ENCODE measurements around the gene GABBR1.
A peak's percentile ranks its signal among the peaks of the same experiment; 100 is the strongest.

The GABBR1 gene

GRCh38 chr6:29632789-29633533, at the start of gene GABBR1:
Gene GABBR1 (minus strand): TSS chr6:29633183. CDS start chr6:29632385, 798 bp downstream.
- Histone ChIP-seq H3K27me3 (ENCODE audit: insufficient read depth, insufficient read length) (no peaks in the 10 kb centered on the region), H3K36me3 (ENCODE audit: insufficient read depth, insufficient read length, low read length) (peaks cover 6% of the 10 kb centered on the region), H3K9me3 (ENCODE audit: insufficient read depth, low read length) (no peaks in the 10 kb centered on the region), H3K4me3 (ENCODE audit: insufficient read length, low read depth) (peak within 1 kb of the TSS; percentile 71), H3K9ac (ENCODE audit: insufficient read length, low read depth) (peak within 1 kb of the TSS; percentile 92), H3K4me1 (ENCODE audit: insufficient read depth, insufficient read length) (peaks cover 3% of the 10 kb centered on the region)
- peak; percentile 78 for DNase-seq (ENCODE audit: low read depth, low spot score)
- no peak for TF ChIP-seq ZNF274 (IDR thresholded peaks at IDR 0.05; ENCODE audit: low read depth, low read length)
- no peak for TF ChIP-seq YY1 (IDR thresholded peaks at IDR 0.05; ENCODE audit: insufficient read depth, insufficient read length)
- no peak for TF ChIP-seq SUZ12 (IDR thresholded peaks at IDR 0.05; ENCODE audit: extremely low read depth, insufficient read depth, insufficient read length)

GRCh38 chr6:29681811-29682210, 48.8 kb upstream of the GABBR1 start:
- no peaks in the 10 kb centered on the region for H3K27me3 ChIP-seq (ENCODE audit: insufficient read depth, insufficient read length)
- no peak for DNase-seq (ENCODE audit: low read depth, low spot score)
- no peak overlapping the region for H3K9ac ChIP-seq (ENCODE audit: insufficient read length, low read depth)
- TF ChIP-seq ZNF274 (IDR thresholded peaks at IDR 0.05; ENCODE audit: low read depth, low read length) (no peak), SUZ12 (IDR thresholded peaks at IDR 0.05; ENCODE audit: extremely low read depth, insufficient read depth, insufficient read length) (no peak), YY1 (IDR thresholded peaks at IDR 0.05; ENCODE audit: insufficient read depth, insufficient read length) (no peak)
- peaks cover 2% of the 10 kb centered on the region for H3K4me1 ChIP-seq (ENCODE audit: insufficient read depth, insufficient read length)
- no peaks in the 10 kb centered on the region; the same call in 1 of the 2 replicates for H3K9me3 ChIP-seq (ENCODE audit: insufficient read depth, low read length)
- no peak overlapping the region for H3K4me3 ChIP-seq (ENCODE audit: insufficient read length, low read depth)
- no peaks in the 10 kb centered on the region for H3K36me3 ChIP-seq (ENCODE audit: insufficient read depth, insufficient read length, low read length)

DNA sequence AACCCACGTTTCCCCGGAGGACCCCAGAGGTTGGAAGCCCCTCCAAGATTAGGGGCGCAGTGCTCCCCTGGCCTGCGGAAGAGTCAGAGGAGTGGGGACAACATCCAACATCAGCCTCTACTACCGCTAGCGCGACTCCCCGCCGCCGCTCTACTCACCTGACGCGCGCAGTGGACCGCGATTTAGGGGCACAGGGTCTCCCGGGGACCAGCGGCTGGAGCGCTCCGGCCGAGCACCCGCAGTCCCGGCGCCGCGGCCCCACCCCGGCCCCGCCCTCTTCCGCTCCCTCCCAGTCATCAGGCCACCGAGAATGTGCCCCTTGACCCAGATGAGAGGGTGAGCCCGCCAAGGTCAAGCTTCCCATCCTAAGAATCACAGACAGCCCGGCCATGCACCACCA, 47.9 kb upstream of the GABBR1 start, which contains the start of gene ZFP57:
ZFP57 (minus strand) TSS at position 249 of the 400 bp plus-strand sequence. CDS start 4,149 bp downstream, outside the sequence.
- Histone ChIP-seq H3K9ac (ENCODE audit: insufficient read length, low read depth) (no peak within 1 kb of the TSS), H3K4me1 (ENCODE audit: insufficient read depth, insufficient read length) (peaks cover 2% of the 10 kb centered on the region), H3K9me3 (ENCODE audit: insufficient read depth, low read length) (no peaks in the 10 kb centered on the region; the same call in 1 of the 2 replicates), H3K36me3 (ENCODE audit: insufficient read depth, insufficient read length, low read length) (no peaks in the 10 kb centered on the region), H3K27me3 (ENCODE audit: insufficient read depth, insufficient read length) (no peaks in the 10 kb centered on the region), H3K4me3 (ENCODE audit: insufficient read length, low read depth) (no peak within 1 kb of the TSS)
- no peak for TF ChIP-seq YY1 (IDR thresholded peaks at IDR 0.05; ENCODE audit: insufficient read depth, insufficient read length)
- TF ChIP-seq ZNF274 (IDR thresholded peaks at IDR 0.05; ENCODE audit: low read depth, low read length) = no peak
- no peak for TF ChIP-seq SUZ12 (IDR thresholded peaks at IDR 0.05; ENCODE audit: extremely low read depth, insufficient read depth, insufficient read length)
- no peak for DNase-seq (ENCODE audit: low read depth, low spot score)

DNA sequence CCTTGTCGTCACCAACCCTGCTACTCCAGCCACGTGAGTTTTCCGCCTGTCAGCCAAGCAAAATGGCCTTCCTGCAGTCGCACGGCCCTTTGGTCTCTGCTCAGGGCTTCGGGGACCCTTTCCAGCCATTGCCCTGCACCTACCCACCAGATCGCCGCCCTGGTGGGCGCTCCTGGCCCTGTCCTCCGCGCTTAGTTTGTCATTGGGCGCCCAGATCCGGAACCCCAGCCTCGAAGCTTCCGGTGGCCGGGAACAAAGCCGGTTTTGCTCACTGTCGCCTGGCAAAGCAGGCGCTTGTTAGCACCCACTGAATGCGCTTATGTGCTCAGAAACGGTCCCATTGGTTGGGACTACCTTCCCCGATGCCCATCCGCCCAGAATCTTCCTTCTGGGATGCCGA, 47.4 kb upstream of the GABBR1 start:
- peaks cover 2% of the 10 kb centered on the region for H3K4me1 ChIP-seq (ENCODE audit: insufficient read depth, insufficient read length)
- TF ChIP-seq ZNF274 (IDR thresholded peaks at IDR 0.05; ENCODE audit: low read depth, low read length) = no peak
- TF ChIP-seq SUZ12 (IDR thresholded peaks at IDR 0.05; ENCODE audit: extremely low read depth, insufficient read depth, insufficient read length) = no peak
- no peak for TF ChIP-seq YY1 (IDR thresholded peaks at IDR 0.05; ENCODE audit: insufficient read depth, insufficient read length)
- H3K4me3 ChIP-seq (ENCODE audit: insufficient read length, low read depth) = no peak overlapping the region
- DNase-seq (ENCODE audit: low read depth, low spot score) = no peak
- H3K9ac ChIP-seq (ENCODE audit: insufficient read length, low read depth) = no peak overlapping the region
- H3K9me3 ChIP-seq (ENCODE audit: insufficient read depth, low read length) = no peaks in the 10 kb centered on the region; the same call in 1 of the 2 replicates
- no peaks in the 10 kb centered on the region for H3K27me3 ChIP-seq (ENCODE audit: insufficient read depth, insufficient read length)
- H3K36me3 ChIP-seq (ENCODE audit: insufficient read depth, insufficient read length, low read length) = no peaks in the 10 kb centered on the region

DNA sequence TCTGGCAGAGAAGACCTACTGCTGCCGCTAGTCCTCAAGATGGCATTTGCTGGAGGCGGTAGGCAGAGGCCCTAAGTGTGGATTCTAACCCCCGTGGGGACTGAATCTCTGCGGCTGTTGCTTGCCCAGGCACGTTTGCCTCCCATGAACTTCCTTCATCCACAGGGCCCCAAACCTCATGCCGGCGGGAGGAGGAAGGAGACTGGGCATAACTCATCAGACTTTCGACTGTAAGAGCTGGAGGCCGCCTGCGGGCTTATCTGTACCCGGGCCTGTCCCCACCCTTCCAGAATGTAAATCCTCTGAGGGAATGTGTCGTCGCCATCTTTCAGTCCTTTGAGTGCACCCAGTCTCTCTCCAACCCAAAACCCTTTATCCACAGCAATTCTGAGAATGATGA, 47.0 kb upstream of the GABBR1 start:
- no peaks in the 10 kb centered on the region for H3K36me3 ChIP-seq (ENCODE audit: insufficient read depth, insufficient read length, low read length)
- H3K4me3 ChIP-seq (ENCODE audit: insufficient read length, low read depth) = no peak overlapping the region
- no peak overlapping the region for H3K9ac ChIP-seq (ENCODE audit: insufficient read length, low read depth)
- H3K9me3 ChIP-seq (ENCODE audit: insufficient read depth, low read length) = no peaks in the 10 kb centered on the region; the same call in 1 of the 2 replicates
- no peak for TF ChIP-seq ZNF274 (IDR thresholded peaks at IDR 0.05; ENCODE audit: low read depth, low read length)
- no peak for TF ChIP-seq YY1 (IDR thresholded peaks at IDR 0.05; ENCODE audit: insufficient read depth, insufficient read length)
- TF ChIP-seq SUZ12 (IDR thresholded peaks at IDR 0.05; ENCODE audit: extremely low read depth, insufficient read depth, insufficient read length) = no peak
- peaks cover 2% of the 10 kb centered on the region for H3K4me1 ChIP-seq (ENCODE audit: insufficient read depth, insufficient read length)
- no peak for DNase-seq (ENCODE audit: low read depth, low spot score)
- no peaks in the 10 kb centered on the region for H3K27me3 ChIP-seq (ENCODE audit: insufficient read depth, insufficient read length)

- no peak for DNase-seq (ENCODE audit: low read depth, low spot score)
Observed at GRCh38 chr6:29678114-29678513, 45.1 kb upstream of the GABBR1 start.

DNA sequence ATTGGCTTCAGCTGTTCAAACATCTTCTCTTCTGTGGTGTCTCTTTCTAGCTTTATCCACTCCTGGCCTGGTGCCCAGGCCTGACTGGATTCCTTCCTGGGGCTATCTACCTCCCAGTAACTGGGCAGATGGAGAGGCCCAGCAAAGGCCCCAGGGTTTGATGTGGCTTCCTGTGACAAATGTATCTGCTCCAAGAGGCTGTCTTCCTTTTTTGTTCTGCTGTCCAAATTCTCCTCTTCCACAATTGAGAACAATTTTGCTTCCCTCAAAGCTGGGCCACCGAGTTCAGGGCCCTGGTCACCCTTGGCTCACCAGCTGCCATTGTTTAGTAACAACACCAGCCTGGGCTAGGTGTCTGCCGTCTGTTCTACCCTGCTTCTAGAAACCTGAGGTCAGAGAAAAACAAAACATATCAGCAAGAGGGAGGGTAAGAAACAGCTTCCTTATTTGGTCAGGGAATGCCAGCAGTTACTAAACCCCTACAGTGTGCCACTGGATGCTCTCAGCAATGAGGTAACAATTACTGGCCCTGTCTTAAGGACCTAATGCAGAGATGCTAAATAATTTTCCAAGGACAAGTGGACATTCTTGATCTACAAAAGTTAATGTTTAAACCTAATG, 44.1 kb upstream of the GABBR1 start:
- Histone ChIP-seq H3K36me3 (ENCODE audit: insufficient read depth, insufficient read length, low read length) (no peaks in the 10 kb centered on the region), H3K9ac (ENCODE audit: insufficient read length, low read depth) (no peak overlapping the region), H3K9me3 (ENCODE audit: insufficient read depth, low read length) (no peaks in the 10 kb centered on the region), H3K4me3 (ENCODE audit: insufficient read length, low read depth) (no peak overlapping the region), H3K4me1 (ENCODE audit: insufficient read depth, insufficient read length) (peaks cover 2% of the 10 kb centered on the region), H3K27me3 (ENCODE audit: insufficient read depth, insufficient read length) (no peaks in the 10 kb centered on the region)
- no peak for TF ChIP-seq SUZ12 (IDR thresholded peaks at IDR 0.05; ENCODE audit: extremely low read depth, insufficient read depth, insufficient read length)
- TF ChIP-seq YY1 (IDR thresholded peaks at IDR 0.05; ENCODE audit: insufficient read depth, insufficient read length) = no peak
- no peak for TF ChIP-seq ZNF274 (IDR thresholded peaks at IDR 0.05; ENCODE audit: low read depth, low read length)
- no peak for DNase-seq (ENCODE audit: low read depth, low spot score)

More at GRCh38 chr6:29678114-29678513, 45.1 kb upstream of the GABBR1 start:
- Histone ChIP-seq H3K27me3 (ENCODE audit: insufficient read depth, insufficient read length) (no peaks in the 10 kb centered on the region), H3K9ac (ENCODE audit: insufficient read length, low read depth) (no peak overlapping the region), H3K9me3 (ENCODE audit: insufficient read depth, low read length) (no peaks in the 10 kb centered on the region), H3K4me3 (ENCODE audit: insufficient read length, low read depth) (no peak overlapping the region), H3K4me1 (ENCODE audit: insufficient read depth, insufficient read length) (peaks cover 2% of the 10 kb centered on the region), H3K36me3 (ENCODE audit: insufficient read depth, insufficient read length, low read length) (no peaks in the 10 kb centered on the region)
- TF ChIP-seq YY1 (IDR thresholded peaks at IDR 0.05; ENCODE audit: insufficient read depth, insufficient read length) (no peak), SUZ12 (IDR thresholded peaks at IDR 0.05; ENCODE audit: extremely low read depth, insufficient read depth, insufficient read length) (no peak)
